ENCODE results near the gene AQP12A.

AQP12A gene

DNA sequence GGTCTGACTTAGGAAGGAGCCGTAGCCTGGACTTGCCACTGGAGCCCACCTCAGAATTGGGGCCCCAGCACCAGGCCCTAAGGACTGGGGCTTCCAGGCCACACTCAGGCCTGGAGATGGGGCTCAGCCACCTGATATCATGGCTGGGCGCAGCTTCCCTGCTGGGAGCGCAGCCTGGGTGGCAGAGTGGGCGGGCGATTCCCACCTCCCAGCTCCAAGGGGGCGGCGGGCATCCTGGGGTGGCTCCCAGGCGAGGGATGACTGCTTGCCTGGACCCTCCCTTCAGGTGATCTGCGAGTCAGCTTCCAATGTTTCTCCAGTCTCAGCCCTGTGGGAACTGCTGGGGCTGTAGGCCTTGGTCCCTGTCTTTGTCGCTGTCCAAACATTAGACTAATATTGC, 46.3 kb upstream of the AQP12A start:
- TF ChIP-seq, protein P1, sequence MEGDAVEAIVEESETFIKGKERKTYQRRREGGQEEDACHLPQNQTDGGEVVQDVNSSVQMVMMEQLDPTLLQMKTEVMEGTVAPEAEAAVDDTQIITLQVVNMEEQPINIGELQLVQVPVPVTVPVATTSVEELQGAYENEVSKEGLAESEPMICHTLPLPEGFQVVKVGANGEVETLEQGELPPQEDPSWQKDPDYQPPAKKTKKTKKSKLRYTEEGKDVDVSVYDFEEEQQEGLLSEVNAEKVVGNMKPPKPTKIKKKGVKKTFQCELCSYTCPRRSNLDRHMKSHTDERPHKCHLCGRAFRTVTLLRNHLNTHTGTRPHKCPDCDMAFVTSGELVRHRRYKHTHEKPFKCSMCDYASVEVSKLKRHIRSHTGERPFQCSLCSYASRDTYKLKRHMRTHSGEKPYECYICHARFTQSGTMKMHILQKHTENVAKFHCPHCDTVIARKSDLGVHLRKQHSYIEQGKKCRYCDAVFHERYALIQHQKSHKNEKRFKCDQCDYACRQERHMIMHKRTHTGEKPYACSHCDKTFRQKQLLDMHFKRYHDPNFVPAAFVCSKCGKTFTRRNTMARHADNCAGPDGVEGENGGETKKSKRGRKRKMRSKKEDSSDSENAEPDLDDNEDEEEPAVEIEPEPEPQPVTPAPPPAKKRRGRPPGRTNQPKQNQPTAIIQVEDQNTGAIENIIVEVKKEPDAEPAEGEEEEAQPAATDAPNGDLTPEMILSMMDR (IDR thresholded peaks at IDR 0.05), result no peak

- TF ChIP-seq, protein P1 (IDR thresholded peaks at IDR 0.05), result no peak
Measured at GRCh38 chr2:240645801-240646175, 45.9 kb upstream of the AQP12A start.

DNA sequence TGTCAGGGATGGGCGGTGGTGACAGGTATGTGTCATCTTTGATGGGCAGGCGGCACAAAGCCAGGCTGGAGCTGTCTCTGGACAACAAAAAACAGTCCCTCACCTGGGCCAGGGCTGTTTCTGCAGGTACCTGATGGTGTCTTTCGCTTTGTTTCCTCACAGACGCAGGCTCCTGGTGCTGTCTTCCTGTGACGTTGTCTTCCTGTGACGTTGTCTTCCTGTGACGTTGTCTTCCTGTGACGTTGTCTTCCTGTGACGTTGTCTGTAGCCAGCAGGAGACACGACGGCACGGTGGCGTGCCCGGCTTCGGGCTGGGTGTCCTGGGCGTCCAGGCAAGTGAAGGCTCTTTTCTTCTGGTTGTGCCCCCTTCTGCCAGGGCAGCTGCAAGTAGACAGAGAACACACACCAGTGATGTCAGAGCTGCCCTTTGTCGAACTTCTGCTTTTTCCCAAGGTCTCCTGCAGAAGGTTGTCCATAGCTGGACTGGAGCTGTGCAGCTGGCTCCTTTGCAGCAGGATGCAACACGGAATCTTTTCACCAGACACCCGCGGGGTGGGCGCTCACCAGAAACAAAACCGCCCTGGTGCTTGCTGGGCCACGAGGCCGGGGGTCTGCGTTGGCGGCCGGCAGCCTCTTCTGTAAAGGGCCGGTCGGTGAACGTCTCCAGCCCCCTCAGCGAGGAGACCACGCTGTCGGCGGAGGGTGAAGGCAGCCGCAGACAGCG, 45.3 kb upstream of the AQP12A start:
- TF ChIP-seq, protein P1 (IDR thresholded peaks at IDR 0.05), result no peak

DNA sequence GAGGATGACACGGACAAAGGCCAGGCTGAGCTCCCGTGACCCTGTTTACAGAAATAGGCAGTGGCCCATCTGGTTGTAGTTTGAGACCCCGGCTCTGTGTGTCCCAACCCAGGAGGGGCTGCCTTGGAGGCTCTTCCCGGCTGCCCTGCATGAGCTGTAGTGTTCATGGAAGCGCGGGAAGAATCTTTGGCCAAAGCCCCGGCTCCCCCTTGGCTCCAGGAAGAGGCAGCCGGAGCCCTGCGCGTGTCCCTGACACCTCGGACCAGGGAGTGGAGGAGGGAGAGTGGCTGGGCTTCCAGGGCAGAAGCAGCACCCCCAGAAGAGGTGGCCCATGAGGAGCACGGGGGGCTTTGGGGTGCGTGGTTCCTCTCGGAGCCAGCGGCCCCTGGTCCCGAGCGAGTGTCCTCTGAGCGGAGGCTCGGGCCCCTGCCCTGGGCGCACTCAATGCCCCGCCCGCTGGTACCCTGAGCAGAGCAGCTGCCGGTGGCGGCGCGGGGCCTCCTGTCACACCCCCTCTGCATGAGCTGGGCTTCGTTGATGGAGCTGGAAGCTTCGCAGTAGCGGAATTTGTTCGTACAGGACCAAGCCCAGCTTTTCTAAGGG, 44.7 kb upstream of the AQP12A start:
- TF ChIP-seq, protein P1 (IDR thresholded peaks at IDR 0.05), result no peak

DNA sequence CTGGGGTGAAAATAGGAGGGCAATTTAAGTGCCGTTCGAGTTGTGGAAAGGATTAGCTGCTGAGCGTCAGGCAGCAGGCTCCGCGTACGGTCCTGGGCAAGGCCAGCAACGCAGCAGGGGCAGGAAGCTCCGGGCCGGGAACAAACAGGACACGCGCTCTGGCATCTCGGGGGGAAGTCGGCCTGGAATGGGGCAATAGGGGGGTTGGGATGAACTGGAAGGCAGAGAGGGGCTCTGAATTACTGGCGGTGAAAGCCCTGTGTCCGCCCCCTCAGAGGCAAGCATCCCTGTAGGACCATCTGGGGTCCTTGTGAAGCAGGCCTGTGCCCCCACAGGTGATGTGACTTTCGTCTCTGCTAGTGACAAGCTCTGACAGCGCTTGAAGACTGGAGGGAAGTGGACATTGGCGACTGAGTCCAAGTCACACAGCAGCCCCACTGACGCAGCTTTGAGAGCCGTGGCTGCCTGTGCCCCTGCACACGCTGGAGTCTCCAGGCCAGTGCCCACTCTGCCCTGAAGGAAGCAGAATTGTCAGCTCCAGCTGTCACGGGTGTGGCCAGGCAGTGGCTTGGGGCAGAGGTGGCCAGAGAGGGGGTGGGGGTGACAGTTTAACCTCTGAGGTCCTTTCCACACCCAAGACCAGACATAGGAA, 44.0 kb upstream of the AQP12A start:
- TF ChIP-seq, protein P1 (IDR thresholded peaks at IDR 0.05), result no peak

DNA sequence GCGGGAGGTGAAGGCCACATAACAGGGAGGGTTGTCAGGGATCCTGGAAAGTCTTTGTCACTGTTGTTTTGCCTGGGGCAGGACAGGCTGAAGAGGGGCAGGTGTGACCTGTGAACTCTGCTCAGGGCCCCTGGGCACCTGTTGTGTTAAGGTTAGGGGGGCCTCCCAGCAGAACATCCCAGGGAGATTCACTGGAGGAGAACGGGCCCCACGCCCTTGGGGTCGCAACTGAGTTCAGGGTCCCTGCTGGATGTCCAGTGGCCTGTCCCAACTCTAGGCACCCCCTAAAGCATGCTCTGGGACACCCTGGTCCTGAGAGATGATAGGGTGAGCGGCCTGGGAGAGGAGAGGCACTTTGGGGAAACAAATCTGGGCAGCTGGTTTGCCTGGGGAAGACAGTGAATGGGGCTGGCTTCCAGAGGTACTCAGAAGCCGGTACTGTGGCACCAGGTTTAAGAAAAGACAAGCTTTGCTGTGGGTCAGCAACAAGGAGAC, 43.5 kb upstream of the AQP12A start:
- TF ChIP-seq, protein P1 (IDR thresholded peaks at IDR 0.05), result no peak

DNA sequence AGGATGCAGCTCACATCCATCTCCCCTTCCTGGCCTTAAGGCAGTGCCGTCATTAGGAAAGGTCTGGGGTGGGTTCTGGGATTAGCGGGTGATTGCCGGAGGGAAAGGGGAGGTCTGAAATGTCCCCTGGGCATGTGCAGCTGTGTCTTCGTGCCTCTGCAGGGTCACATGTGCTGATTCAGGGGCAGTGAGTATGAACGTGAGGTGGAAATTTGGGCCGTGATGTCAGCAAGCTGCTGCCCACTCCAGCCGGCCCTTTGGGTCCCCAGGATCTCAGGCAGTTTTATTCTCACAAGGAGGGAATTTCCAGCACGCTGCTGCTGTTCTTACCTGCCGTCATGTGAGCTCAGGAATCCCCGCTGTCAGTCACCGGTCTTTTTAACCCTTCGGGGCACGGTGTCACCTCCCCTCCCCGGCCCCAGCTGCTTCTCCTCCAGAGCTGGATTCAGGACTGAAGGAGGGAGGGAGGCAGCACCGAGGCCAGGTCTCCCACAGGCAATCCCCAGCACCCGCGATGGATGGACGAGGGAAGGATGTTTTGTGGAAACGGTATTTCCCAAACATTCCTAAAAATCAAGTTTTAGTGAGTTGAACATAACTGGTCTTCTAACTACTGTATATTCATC, 42.9 kb upstream of the AQP12A start:
- TF ChIP-seq, protein P1 (IDR thresholded peaks at IDR 0.05), result no peak
